CD4-positive, alpha-beta T cell treated with Interleukin-1 beta for 1 hour (primary cell): ENCODE data around the gene DMRT3.

Experiments
- DNase-seq, 2 donors: peaks; one replicate each; pipeline ENCODE4 v3.0.0-alpha.2; 2020 to 2022

DMRT3 gene

GRCh38 chr9:976258-976942, at the start of gene DMRT3:
Gene DMRT3, plus strand, starts transcription at chr9:976655. Its CDS starts 347 bp downstream, at chr9:977002.
- DNase-seq = no peak

DNA sequence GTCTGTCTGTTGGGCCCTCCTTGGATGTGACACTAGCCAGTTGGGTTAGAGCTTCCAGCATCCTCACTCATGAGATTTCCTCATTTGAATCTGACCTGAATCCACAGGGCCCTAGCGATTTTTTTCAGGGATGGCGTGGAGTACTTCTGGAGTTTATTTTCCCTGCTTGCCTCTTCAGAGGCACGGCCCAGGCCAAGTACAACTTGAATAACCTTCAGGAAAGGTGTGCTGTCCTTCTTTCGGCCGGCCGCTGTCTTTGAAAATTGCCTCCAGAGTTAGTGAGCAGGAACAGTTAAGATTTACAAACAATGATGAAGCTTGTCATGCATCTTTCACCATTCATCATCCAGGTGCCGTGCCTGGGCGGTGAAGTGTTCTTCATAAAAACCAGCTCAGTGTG, 49.5 kb upstream of the DMRT3 start:
- DNase-seq = no peak

- DNase-seq = no peak
Measured at GRCh38 chr9:928363-929042, 48.0 kb upstream of the DMRT3 start.

DNA sequence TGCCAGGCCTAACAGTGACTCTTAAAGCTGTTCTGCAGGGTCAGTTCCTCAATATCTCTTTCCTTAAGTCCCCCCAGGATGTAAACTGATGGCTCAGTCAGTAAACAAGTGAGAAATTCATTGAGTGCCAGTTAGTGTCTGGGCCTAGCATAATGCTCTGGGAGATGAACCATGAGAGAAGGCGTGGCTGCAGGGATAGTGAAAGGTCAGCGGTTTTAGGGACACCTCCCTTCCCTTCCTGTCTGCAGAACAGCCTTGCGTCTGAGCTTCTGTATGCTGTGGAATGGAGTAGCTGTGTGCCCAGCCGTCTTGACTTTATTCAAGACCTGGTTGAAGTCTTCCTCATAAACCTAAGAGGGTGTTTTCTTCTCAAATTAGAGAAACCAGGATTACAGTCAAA, 46.7 kb upstream of the DMRT3 start:
- no peak for DNase-seq

DNA sequence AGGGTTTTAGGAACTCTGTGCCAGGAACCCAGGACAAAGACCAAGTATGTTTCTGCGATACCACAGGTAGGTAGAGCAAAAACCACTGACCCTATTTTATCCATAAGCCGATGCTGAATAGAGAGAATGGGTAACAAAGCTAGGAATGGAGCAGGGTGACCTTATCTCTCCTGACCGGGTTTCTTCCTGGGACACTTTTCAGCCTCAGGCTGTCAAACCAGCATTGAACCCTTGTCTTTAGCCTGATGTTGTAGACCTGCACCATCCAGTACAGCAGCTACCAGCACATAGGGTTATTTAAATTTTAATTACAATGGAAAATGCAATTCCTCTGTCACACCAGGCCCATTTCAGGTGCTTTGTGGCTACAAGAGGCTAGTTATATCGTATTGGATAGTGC, 43.1 kb upstream of the DMRT3 start:
- no peak for DNase-seq

GRCh38 chr9:935348-935965, 41.0 kb upstream of the DMRT3 start:
- DNase-seq = no peak

DNA sequence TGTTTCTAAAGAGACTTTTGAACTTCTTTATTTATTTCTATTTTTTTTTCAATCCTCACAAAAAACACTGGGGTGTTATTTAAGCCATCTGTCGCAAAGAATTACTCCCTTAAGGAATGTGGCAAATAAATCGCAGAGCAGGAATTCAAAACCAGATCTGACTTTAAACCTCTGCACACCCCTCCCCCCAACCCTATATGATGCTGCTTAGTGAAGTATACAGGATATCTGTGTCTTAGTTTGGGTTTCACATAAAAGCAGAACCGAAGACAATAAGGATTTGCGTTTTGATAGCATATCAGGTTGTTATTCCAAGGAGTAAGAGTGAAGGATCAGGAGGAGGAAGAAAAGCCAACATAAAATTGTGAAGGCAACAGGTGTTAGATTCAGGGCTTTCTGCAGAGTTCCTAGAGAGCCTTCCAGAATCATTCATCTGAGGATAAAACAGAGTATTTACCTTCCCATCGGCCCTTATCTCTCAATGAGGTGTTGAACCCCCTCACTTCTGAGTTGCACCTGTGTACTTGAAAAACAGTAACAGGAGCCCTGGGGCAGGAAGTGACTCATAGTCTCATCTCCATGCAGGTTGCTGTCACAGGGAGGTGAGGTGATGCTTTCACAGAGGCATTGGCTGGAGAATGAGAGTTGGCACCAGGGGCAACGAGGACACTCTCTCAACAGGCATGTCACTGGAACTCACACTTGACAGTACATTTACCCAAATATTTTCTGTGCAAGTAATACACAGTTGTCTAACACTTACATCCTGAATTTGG, 33.5 kb upstream of the DMRT3 start:
- DNase-seq = no peak

DNA sequence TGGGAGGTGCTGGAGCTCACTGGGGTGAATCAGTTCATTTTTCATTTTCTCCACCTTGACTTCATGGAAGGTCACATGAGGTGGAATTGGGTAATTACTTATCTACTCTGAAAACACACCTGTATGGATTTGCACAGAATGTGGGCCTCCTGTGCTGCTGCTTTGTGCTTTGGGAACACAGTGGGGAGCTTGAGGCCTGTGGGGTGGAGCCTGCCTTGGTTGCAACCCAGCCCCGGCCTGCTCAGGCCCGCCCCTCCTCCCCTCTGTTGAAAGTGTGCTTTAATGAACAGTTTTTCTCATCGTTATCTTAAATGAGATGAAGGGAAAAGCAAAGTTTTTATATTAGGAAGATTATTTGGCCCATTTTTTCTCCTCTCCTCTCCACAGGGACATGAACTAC, 28.5 kb upstream of the DMRT3 start:
- no peak for DNase-seq

DNA sequence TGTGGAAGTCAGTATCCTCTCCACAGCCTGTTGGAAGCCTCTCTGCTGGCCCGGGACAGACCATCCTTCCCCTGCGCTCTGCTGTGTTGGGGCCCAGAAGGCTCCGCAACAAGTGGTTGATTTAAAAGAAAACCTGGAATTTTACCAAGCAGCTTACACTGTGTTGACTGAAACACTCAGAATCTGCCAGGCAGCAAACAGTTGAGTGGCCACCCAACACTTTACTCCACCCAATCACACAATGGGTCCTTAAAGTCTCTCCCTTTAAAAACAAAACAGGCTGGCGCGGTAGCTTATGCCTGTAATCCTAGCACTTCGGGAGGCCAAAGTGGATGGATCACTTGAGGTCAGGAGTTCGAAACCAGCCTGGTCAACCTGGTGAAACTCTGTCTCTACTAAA, 28.0 kb upstream of the DMRT3 start:
- no peak for DNase-seq

DNA sequence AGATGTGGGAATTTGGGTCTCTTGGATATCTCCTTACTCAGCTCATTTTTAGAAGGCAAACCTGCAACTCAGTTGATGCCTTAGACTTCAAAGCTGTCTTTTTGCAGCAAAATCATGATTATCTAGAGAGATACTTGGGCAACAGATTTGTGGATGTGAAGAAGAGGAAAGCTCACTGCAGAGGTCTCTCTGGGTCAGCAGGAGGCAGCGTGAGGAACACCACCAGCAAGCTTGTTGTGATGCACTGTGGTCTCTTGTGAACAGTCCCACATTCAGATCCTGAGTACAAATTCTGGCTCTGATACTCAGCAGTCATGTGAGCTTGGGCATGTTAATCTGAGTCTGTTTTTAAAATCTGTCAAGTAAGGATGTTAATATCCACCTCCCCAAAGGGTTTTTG, 26.3 kb upstream of the DMRT3 start:
- DNase-seq = no peak

DNA sequence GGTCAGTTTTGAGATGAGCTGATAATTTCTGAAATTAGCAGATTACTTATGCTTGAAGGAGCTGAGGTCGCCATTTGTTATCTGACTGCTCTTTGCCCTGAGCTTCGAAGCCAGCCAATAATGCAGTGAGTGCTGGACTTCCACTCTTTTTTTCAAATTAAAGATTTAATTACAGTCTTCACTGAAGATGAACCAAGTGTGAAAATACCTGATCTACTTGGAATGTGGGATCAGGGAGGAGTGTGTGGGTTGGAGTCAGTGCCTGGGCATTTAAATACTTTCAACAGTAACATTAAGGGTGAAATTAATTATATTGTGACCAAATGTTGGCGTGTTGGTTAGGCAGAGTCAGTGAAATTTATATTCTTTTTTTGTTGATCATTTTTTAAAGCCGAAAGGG, 23.9 kb upstream of the DMRT3 start:
- no peak for DNase-seq

GRCh38 chr9:959105-959504, 17.4 kb upstream of the DMRT3 start:
- no peak for DNase-seq

GRCh38 chr9:959914-960313, 16.5 kb upstream of the DMRT3 start:
- DNase-seq = no peak

DNA sequence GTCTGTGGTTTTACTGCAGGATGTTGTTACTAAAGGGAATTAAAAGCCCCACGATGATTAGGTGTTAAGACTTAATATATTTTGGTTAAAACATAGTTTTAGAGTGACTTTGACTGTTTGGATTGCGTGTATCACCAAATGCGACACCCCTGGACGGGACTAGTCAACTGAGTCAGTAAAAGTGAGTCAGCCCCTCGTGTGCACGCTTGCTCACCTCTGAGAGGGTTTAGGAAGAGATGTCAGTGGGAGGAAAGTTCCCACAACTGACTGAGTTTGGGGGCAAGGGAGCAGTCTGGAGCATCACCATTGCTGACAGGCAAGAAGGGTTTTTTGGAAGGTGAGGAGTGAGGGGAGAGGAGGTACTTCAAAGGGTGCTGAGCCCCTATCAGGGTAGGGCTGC, 14.4 kb upstream of the DMRT3 start:
- DNase-seq = no peak

DNA sequence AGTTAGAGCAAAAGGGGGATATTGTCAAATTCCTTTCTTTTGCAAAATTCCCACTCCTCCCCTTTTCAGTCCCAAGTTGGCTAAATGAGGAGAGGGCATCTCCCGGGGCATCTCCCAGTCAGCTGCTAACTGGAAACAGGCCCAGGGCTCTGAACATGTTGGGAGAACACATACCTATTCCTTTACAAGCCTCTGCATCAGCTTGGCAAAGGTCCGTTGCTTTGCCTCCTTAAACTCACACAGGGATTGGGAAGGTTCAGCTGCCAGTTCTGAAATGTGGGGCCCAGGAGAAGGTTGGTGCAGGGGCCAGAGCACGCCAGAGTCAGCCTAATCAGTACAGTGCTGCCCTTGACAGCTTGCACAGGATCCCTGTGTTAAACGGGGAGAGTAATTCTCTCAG, 11.0 kb upstream of the DMRT3 start:
- no peak for DNase-seq

GRCh38 chr9:966870-967269, 9.6 kb upstream of the DMRT3 start:
- no peak for DNase-seq

GRCh38 chr9:967436-967835, 9.0 kb upstream of the DMRT3 start:
- DNase-seq = no peak

GRCh38 chr9:967903-968641, 8.4 kb upstream of the DMRT3 start:
- no peak for DNase-seq

DNA sequence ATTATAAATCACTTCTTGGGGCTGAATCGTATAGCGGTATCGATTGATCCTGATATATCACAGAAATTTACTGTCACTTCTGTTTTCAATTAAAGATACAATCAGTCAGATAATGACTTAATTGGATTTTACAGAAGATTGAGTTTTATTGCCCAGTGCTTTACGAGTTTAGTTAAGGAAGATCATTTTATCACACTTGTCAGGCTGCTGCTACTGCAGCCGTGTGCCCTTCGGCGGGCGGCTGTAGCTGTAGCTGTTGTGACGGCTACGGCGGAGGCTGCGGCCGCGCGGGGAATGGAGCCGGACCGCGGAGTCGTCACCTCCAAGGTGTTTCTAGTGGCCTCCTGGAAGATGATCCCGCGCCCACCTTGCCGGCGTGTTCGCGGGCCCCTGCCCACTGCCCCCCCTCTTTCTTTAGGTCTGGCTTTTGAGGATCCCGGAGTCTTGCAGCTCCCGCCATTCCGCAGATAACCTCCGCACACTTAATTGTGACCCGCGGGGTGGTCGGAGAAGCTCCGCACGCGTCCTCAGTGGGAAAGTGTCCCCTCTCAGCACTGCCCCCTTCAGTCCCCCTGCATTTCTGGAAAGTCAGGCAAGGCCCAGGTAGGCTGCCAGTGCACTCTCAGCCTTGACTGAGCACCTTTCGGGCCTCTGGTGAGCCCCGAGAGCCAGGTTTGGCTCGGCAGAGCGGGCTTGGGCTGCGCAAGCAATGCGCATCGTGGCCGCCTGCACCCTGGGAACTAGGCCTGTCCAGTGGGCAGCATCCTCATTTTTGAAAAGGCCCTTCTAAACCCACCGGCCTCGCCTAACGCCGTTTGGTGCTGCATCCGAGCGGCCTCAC, 6.9 kb upstream of the DMRT3 start:
- DNase-seq = no peak

GRCh38 chr9:970151-970996, 6.1 kb upstream of the DMRT3 start:
- no peak for DNase-seq

- DNase-seq = no peak
Measured at GRCh38 chr9:971901-972500, 4.5 kb upstream of the DMRT3 start.
